Urothelium cell line (cell line): ENCODE measurements around the gene AP2S1.
"Not testable (repeated sequence)": the region's sequence is repeated elsewhere in the genome, so short reads cannot be mapped to it uniquely, and the experiment has no call there.

Experiments used
- DNase-seq: peaks from one replicate; pipeline ENCODE4 v3.0.0; 2011; ENCODE audit warnings: low spot score, mixed read lengths
- FAIRE-seq: peaks from 2 replicates; lab custom pipeline; 2011; peaks lifted over from hg19 to GRCh38; lab: Jason Lieb, UNC

The AP2S1 gene

DNA sequence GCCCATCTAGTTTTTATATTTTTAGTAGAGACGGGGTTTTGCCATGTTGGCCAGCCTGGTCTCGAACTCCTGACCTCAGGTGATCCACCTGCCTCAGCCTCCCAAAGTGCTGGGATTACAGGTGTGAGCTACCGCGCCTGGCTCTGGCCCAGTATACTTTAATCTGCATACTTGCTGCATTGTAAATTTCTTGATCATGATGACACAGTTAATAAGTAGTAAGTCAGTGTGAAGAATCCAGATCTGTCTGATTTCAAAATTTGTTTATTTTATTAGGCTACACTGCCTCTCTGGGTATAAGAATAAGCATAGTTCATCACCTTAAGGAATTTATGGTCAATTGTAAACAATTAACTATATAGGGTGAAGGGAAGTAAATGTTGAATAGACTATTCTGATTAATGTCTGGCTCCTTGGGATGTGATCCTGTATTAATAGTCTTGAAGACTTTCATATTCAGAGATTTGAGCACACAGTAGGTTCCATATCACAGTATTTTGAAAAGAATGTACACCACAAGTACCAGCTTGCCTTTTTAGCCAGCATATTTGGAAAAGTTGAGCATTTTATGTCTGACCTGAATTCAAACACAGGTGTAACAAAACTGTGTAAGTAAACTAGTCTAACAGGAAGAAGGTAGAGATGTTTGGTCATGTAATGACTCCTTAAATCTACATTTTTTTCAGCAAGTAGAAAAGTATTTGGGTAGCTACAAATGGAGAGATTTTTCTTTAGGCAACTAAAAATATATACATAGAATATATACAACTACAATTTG lies 17.6 kb upstream of the AP2S1 start:
- no peak for FAIRE-seq
- DNase-seq = no peak

DNA sequence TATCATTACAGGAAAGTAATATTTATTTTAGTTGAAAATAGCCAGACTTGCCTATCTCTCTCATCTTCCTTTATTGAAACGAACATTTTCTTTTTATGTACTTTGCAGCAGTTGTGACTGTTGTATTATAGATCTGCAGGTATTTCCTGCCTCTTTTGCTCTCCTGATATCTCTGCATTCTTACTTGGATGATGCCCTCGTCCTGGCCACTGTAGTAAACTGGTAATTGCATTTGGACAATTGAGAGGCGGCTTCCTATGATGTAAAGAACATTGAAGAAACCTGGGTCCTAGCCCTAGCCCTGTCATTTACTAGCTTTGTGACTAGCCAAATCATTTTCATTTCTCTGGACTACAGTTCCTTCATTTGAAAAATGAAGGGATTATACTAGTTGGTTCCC lies 16.5 kb upstream of the AP2S1 start:
- DNase-seq (no peak), FAIRE-seq (no peak)

DNA sequence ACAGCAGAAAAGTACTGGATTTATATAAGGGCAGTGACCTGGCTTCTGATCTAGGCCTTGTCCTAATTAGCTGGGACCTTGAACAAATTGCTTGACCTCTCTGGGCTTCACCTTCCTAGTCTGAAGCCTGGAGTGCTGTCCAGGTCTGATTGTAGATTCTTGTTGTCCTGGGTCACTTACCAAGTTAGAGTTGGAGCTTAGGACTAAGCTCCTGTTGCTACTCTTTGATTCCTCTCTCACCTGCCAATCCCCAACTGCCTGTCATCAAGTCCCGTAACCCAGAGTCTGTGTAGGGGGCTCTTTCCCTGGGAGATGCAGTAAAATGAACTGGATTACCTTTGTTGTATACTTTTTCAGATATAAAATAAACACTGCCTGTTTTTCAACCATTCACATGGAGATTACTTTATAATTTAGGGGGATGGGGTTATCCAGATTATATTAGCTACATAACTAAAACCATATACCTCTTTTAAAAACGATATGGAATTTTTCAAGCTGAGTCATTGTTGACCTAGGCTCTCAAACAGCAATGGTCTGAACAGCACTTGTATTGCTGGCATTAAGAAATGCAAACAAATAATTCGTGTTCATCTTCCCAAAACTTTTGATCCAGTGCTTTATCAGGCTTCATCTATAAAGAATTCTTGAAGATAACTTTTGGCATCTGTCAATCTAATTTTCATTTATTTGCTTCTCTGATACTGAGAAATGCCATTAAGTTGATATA lies 15.9 kb upstream of the AP2S1 start:
- FAIRE-seq = no peak
- no peak for DNase-seq

DNA sequence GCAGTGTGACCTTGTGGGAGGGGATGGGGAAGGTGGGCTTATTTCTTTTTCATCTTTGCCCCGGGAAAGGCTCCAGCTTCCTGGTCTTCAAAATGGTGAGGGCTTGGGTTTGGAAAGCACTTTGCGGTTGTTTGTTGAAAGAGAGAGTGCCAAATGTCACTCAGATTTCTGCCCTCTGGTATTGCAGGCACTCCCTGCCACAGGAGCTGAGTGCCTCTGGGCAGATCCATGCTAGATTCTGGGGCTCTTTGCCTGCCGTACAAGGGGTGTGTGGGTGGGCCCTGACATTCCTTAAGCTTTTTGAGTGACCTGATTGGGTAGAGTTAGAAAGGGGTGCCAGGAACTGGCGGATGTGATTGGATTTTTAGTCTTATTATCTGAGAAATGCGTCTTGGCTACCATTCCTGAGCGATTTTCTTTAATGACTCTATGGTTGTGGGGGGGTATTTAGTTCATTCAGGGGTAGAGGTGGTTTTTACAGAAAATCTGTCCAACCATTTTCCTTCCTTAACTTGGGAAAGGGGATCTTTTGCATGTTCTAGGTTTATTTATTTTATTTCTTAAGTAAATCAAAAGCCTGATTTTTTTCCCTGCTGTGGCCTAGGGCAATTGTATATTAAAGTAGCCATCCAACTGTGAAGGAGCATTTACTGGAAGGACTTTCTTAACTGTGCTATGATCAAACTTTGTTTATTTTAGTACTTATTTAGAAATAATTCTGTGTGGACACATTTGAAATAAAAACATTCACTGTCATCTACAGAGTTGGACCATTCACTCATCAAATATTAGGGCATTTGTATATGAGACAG lies 13.4 kb upstream of the AP2S1 start:
- FAIRE-seq (no peak), DNase-seq (no peak)

DNA sequence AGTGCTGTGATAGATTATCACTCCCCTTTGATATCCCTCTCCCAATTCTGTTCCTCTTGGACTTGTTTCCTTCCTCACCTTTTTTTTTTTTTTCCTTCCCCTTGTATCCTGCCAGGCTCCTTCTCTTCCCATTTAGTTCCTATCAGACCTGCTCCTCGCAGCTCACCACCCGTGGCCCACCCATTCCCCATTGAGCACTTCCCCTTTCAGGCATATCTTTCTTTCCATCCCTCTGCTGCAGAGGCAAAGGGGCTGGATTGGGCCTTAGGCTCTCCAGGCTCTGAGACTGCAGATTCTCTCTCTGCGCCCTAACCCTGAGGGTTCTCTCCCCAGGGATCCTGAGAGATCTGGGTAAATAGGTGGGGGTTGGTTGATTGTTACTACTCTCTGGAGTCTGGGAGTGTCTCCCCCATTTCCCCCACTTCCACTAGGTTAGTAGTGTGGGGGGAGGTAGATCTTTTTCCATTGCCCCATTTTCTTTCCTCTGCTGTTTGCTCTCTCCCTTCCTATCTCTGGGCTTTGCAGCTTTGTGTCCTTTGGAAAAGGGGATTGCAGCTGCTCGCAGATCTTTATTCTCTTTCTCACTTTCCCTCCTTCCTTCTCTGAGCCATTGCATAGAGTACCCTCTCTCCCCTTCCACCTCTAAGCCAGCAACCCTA lies 12.5 kb upstream of the AP2S1 start:
- DNase-seq = no peak
- FAIRE-seq = no peak

DNA sequence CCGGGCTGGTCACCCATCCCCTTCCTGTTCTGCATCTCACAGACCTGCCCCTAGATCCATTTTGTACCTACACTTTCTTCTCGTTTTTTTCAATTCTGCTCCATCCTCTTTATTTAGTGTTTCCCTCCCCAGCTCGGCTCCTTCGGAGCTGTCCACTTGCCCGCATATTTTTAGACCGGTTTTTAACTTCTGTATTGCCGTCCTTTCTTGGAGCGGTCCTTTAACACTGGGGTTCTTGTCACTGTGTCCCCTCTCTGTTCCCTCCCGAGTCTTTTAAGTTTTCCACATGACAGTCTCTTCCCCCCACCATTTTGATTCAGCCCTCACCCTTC lies 11.8 kb upstream of the AP2S1 start:
- FAIRE-seq (no peak), DNase-seq (no peak)

DNA sequence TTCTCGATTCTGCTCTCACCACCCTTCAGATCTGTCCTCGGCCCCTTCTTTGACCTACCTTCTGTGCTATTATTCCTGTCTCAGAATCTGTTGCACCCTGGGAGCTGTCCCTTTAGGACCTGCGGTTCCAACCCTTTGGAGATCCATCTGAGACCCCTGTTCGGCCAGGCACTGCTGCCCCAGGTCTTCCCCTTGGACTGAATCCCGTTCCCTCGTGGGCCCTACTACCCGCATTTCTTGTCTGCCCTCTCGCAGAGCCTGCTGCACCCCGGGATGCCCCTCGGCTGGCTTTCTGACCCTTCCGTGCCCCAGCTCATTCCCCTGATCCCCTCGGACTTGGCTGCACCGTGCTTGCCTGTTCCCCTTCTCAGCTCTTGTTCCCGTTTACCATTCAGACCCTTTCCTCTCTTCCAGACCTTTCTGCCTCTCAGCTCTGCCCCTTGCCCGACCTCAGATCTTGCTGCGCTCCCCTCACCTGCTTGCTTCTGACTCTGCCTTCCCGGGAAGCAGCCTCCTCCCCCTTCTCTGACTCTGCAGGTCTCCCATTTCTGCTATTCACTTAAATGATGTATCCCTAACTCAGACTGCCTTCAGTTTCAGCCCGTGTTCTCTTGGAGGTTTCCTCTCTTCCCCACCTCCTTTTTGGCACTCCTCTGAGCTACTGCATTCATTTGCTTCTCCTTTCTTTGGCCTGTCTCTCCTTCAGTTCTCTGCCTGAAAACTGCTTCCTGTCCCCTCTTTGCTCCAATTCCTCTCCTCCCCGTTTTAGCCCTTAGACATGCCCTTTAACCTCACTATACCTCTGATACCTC lies 11.3 kb upstream of the AP2S1 start:
- no peak for DNase-seq
- no peak for FAIRE-seq

DNA sequence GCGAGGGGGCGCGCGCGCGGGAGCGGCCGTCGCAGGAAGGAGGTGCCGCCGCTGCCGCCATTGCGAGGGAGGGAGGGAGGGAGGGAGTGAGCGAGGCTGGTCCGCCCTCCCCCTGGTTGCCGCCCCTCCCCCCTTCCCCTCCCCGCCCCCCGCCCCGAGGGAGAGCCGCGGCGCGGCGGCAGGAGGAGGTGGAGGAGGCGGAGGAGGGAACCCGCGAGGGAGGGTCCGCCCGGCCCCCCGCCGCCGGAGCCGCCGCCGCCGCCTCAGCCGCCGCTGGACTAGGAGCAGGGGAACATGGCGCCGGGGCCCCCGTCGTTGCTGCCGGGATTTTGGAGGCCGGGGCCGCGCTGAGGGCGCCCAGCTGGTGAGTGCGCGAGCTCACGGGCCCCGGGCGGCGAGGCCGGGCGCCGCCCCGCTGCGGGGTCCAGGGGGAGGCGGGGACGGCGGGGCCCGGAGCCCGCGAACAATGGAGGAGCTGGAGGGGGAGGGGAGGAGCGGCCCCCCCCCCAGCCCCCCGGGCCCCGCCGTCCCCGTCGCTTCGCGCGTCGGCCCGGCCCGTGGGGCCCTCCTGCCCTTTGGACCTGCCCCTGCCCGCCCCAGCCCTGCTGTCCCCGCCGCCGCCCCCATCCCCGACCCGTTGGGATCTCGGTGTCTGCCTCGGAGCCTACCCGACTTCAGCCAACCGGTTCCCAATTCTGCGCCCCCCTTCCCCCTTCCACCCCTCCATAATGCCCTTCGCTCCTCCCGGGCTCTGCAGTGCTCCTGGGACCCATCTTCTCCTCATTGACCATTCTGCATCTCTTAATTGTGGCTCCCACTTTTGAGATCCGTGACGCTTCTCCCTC lies 10.4 kb upstream of the AP2S1 start, which contains the start of gene ARHGAP35:
Gene ARHGAP35 (plus strand): TSS at position 152 of the 845 bp plus-strand sequence. CDS start 57,679 bp downstream, outside the sequence.
- FAIRE-seq (no peak), DNase-seq (peak; percentile 94)

DNA sequence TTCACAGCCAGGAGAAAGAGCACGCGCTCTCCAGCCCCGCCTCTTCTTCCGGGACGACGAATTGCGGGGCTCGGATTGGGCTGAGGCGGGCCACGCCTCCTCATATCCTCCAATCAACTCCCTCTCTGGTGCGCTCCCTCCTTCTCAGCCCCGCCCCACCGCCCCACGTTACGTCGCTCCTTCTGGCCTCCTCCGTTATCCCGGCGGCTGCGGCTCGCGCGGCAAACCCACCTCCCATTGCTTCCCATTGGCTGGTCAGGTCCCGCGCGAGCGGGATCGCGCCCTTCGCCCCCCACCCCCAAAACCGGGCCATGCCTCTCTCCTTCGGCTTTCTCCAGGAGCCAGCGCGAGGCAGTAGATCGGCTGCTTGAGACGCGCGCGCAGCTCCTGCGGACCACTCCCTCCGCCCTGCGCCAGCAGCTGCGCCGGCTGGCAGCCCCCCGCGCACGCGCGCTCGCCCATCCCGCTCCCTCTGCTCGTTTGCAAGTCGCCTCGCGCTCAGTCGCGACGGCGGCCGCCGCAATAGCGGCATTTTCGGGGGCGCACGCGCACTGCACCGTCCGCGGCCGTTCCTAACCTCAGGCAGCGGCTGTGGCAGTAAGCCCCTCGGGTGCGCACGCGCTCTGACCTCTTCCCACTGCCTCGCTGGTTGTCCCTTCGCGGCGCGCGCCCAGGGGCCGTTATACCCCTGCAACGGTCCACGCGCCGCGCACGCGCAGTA lies 9.6 kb upstream of the AP2S1 start:
- DNase-seq = peak; percentile 96

DNA sequence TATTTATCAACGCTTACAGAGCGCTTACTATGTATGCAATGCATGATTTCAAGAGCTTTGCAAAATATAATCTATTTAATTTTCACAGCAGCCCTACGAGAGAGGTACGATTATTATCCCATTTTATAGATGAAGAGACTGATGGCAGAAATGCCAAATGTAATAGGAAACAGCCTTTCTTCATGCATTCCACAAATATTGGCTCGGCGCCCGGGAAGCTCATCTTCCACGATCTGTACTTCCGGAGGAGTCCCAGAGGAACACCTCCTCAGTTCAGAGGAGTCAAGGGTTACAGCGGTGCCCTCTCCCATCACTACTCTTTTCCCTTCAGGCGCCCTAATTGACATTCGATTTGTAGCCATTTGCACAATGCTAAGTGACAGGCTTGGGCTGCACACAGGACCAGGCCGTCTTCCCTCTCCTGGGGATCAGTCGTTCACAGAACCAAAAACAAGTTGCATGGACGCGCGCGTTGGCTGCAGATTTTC lies 9.0 kb upstream of the AP2S1 start:
- peak; percentile 64 for DNase-seq
- no peak for FAIRE-seq

More for the DNA sequence above, 9.6 kb upstream of the AP2S1 start:
- peak; percentile 94 for FAIRE-seq

DNA sequence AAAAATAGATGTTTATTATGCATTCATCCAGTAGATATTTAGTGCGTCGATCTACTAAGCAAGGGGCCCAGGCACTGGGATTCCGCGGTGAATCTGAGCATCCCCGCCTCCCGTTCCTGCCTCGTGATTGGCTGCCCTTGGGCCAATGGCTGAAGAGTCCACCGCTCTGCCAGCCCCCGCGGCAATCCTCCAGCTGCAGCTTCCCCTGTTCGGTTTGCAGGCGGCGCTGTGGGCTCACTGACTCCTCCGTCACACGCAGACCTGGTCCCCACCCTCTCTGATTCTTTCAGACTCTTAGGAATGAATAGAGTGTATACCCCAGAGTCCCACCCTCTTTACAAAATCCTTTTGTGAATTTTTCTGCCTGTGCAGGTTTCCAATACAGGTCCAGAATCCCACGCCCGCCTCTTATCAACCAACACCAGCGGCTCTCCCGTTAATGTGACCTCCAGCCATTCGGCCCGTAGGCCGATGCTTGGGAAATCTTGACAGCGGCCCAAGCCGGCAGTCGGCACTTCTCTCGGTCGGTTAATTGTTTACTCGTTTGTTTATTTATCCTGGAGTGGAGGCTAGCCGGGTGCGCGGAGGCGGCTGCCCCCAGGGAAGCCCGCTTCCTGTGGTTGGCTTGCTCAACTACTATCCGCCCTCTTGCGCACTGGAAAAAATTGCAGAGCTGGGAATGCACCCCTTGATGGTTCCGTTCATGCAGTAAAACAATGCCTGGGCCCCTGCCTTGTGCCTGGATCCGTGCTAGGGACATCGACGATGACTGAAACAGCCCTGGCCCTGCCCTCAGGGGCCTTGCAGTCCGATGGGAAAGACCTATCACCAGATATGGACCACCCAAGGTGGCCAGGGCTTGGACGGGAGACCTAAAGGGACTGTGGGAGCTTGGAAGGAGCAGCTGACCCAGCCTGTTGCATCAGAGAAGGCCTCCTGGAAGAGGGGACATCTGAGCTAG lies 5.7 kb upstream of the AP2S1 start:
- FAIRE-seq = no peak
- DNase-seq = peak; percentile 38

DNA sequence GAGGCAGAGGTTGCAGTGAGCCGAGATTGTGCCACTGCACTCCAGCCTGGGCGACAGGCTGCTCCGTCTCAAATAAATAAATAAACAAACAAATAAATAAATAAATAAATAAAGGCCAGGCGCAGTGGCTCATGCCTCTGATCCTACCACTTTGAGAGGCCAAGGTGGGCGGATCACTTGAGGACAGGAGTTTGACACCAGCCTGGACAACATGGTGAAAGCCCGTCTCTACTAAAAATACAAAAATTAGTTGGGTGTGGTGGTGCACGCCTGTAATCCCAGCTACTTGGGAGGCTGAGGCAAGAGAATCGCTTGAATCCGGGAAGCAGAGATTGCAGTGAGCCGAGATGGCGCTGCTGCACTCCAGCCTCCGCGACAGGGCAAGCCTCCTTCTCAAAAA lies 4.1 kb upstream of the AP2S1 start:
- DNase-seq, FAIRE-seq: not testable (repeated sequence)

DNA sequence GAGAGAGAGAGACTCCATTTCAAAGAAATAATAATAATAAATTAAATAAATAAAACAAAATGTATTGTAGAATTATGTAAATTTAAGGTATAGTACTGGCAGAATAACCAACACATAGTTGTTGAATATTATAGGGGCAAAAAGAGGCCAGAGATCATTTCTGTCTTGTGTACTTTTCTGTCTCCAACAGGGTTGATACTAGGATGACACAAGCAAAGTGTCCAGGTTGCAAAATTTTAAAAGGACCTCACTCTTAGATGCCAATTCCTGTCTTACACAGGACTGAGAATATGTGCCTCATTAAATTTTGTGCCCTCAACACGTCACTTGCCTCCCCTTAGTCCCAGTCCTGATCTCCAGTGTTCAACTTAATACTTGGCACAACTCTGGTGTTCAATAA lies 2.2 kb upstream of the AP2S1 start:
- DNase-seq (no peak), FAIRE-seq (no peak)

DNA sequence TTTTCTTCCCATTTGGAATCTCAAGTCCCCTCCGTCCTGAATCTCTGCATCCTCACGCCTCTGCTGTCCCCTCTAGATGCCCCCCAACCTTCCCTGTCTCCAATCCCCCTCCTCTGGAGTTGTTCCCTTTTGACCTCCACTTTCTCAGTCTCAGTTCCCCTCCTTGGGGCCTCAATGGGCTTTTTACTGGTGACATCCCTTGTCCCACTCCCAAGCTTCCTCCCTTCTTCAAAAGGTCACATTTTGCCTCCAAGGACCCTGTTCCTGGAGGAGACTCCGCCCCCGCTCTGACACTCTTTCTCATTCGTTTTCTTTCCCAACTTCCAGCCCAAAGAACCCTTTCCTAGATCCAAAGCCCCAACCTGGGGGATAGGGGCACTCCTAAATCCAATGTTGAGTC lies 1.0 kb downstream of the AP2S1 start:
- no peak for DNase-seq
- no peak for FAIRE-seq

DNA sequence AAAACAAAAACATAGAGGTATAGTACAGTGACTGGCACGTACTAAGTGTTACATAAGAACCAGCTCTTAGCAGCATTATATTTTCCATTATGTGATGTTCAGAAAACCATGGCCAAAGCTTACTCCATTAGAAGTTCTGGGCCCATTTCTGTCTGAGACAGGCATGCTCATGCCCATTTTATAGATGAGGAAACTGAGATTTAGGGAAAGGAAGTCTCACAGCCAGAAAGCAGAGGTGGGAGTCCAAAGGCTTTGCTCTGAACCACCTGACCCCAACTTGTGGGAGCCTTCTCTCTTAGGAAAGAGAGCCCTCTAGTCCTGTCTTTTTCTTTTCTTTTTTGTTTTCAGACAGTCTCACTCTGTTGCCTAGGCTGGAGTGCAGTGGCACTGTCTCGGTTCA lies 2.3 kb downstream of the AP2S1 start:
- no peak for DNase-seq
- no peak for FAIRE-seq

DNA sequence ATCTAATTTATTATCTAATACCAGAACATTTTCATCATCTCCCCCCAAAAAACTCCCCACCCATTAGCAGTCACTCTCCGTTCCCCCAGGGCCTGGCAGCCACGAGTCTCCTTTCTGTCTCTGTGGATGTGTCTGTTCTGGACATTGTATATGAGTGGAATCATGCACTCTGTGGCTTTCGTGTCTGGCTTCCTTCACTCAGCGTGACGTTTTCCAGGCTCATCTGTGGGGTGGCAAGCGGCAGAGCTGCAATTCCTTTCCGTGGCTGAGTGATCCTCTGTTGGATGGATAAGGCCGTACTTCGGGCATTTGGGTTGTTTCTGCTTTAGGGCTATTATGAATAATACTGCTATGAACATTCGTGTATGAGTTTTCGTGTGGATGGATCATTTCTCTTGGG lies 3.1 kb downstream of the AP2S1 start:
- DNase-seq (no peak), FAIRE-seq (no peak)

DNA sequence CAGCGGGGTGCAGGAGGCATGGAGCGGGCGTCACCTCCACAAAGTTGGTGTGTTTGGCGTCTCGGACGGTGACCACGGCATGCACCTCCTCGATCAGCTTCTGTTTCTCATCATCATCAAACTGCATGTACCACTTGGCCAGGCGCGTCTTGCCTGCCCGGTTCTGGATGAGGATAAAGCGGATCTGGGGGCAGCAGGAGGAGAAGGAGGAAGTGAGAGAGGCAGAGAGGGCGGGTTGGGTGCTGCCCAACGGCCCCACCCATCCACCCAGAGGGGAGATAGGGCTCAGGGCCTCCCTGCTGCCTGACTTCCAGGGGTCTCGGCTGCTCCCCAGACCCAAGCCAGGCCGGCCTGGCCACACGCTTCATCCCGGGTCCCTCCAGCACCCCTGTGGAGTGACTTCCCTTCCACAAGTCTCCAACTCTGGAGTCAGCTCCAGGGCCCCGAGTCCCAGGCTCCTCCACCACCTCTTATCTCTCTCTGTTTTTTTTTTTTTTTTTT lies 4.6 kb downstream of the AP2S1 start:
- FAIRE-seq = no peak
- no peak for DNase-seq
